Hepatocyte (in vitro differentiated cells): Measurements from ENCODE around the gene CNTNAP1. TPM values are rescaled to one million over a fixed set of nuclear protein-coding genes. Genes with fewer than 3 reads are reported as not detected.

ENCODE experiments used
- DNase-seq: peaks from one replicate; pipeline ENCODE4 v3.0.0-alpha.2; 2016; ENCODE audit warnings: low spot score
- H2AFZ ChIP-seq: fragments of 200-600 bp; sonication (generic); 2 replicates; pipeline ENCODE4 v1.6.0; 2016; ENCODE audit warnings: antibody characterized with exemption, mild to moderate bottlenecking
- H3K27ac ChIP-seq: fragments of 200-600 bp; sonication (generic); 2 replicates; pipeline ENCODE4 v1.5.1; 2016; ENCODE audit warnings: mild to moderate bottlenecking
- H3K27me3 ChIP-seq: fragments of 200-600 bp; sonication (generic); 2 replicates; pipeline ENCODE4 v1.6.1; 2016
- H3K36me3 ChIP-seq: fragments of 200-600 bp; sonication (generic); replicated peaks from 2 replicates; pipeline ENCODE4 v1.5.1; 2016; ENCODE audit warnings: low read depth; ENCODE audit not compliant: insufficient read depth
- H3K4me1 ChIP-seq: fragments of 200-600 bp; sonication (generic); 2 replicates; pipeline ENCODE4 v1.5.1; 2016; ENCODE audit warnings: mild to moderate bottlenecking, moderate library complexity; ENCODE audit not compliant: insufficient read depth
- H3K4me2 ChIP-seq: fragments of 200-600 bp; sonication (generic); 2 replicates; pipeline ENCODE4 v1.6.0; 2016
- H3K4me3 ChIP-seq: fragments of 200-600 bp; sonication (generic); 2 replicates; pipeline ENCODE4 v1.5.1; 2016; ENCODE audit warnings: mild to moderate bottlenecking
- H3K79me2 ChIP-seq: fragments of 200-600 bp; sonication (generic); 2 replicates; pipeline ENCODE4 v1.6.0; 2017; ENCODE audit warnings: mild to moderate bottlenecking
- H3K9me2 ChIP-seq: fragments of 200-600 bp; sonication (generic); replicated peaks from 2 replicates; pipeline ENCODE4 v1.6.0; 2017; ENCODE audit warnings: mild to moderate bottlenecking; ENCODE audit not compliant: insufficient read depth
- H3K9me3 ChIP-seq: fragments of 200-600 bp; sonication (generic); 2 replicates; pipeline ENCODE4 v1.5.1; 2016; ENCODE audit warnings: low read depth, mild to moderate bottlenecking
- H4K20me1 ChIP-seq: fragments of 200-600 bp; sonication (generic); 2 replicates; pipeline ENCODE4 v1.6.0; 2016; ENCODE audit warnings: mild to moderate bottlenecking; ENCODE audit not compliant: insufficient read depth, poor library complexity, severe bottlenecking
- CTCF ChIP-seq: fragments of 200-600 bp; sonication (generic); IDR thresholded peaks from 2 replicates; pipeline ENCODE4 v1.5.1; 2016; ENCODE audit warnings: antibody characterized with exemption, mild to moderate bottlenecking; ENCODE audit not compliant: poor library complexity
- EZH2 ChIP-seq: fragments of 200-600 bp; sonication (generic); IDR thresholded peaks from 2 replicates; pipeline ENCODE4 v1.6.1; 2016; ENCODE audit warnings: antibody characterized with exemption, mild to moderate bottlenecking, borderline replicate concordance
- EZH2phosphoT487 ChIP-seq: fragments of 200-600 bp; sonication (generic); IDR thresholded peaks from one replicate; pipeline ENCODE4 v1.6.1; 2018; ENCODE audit warnings: antibody characterized with exemption, mild to moderate bottlenecking, low read depth, moderate library complexity; ENCODE audit not compliant: unreplicated experiment, severe bottlenecking
- WGBS: methylation state at CpG from one replicate; pipeline ENCODE4 v1.1.6; 2016; ENCODE audit warnings: low lambda C conversion rate; ENCODE audit errors: missing lambda C conversion rate; 5-methylcytosine and 5-hydroxymethylcytosine counted together
- polyA plus RNA-seq: library from polyadenylated mRNA; unstranded; fragments of >200 nt; fragmentation: Nextera tagmentation; extraction: Ambion mirVana; gene quantifications from 2 replicates; pipeline ENCODE4 v1.2.1, GENCODE V29; 2016
- total RNA-seq: library from RNA; depleted of rRNA; stranded (reverse); fragments of >200 nt; gene quantifications from 2 replicates; pipeline ENCODE4 v1.2.3, GENCODE V29; 2014

The CNTNAP1 gene
- total and polyA plus RNA-seq, 2 experiments from 2014 or later: 2.6 to 4.4 TPM

- peaks cover 30% of the 10 kb centered on the region for H3K79me2 ChIP-seq
- H3K27ac ChIP-seq: peak overlapping the region; percentile 83
- no peaks in the 10 kb centered on the region for H3K9me2 ChIP-seq
- H3K4me1 ChIP-seq: peaks cover 43% of the 10 kb centered on the region
- WGBS: 0% methylated on average over 30 of the region's 43 CpGs
- H3K9me3 ChIP-seq: no peaks in the 10 kb centered on the region
- peak overlapping the region; percentile 64 for H2AFZ ChIP-seq
- TF ChIP-seq CTCF (no peak), EZH2phosphoT487 (no peak), EZH2 (no peak)
- no peaks in the 10 kb centered on the region for H3K27me3 ChIP-seq
- H3K36me3 ChIP-seq: no peaks in the 10 kb centered on the region
- peak overlapping the region; percentile 95 for H3K4me2 ChIP-seq
- DNase-seq: peak; percentile 82
- H3K4me3 ChIP-seq: peak overlapping the region; percentile 84
- H4K20me1 ChIP-seq: peaks cover 20% of the 10 kb centered on the region
These were observed 6.3 kb upstream of the CNTNAP1 start for GRCh38 chr17:42675965-42676423.

- Histone ChIP-seq H3K79me2 (peaks cover 30% of the 10 kb centered on the region), H3K9me2 (no peaks in the 10 kb centered on the region), H3K4me2 (peak within 1 kb of the TSS; percentile 95), H2AFZ (peak within 1 kb of the TSS; percentile 64), H3K27ac (peak within 1 kb of the TSS; percentile 98), H3K27me3 (no peaks in the 10 kb centered on the region), H3K4me3 (peak within 1 kb of the TSS; percentile 84), H4K20me1 (peaks cover 20% of the 10 kb centered on the region), H3K4me1 (peaks cover 43% of the 10 kb centered on the region), H3K9me3 (no peaks in the 10 kb centered on the region), H3K36me3 (no peaks in the 10 kb centered on the region)
- DNase-seq: no peak
- WGBS: 1% methylated on average over 23 of the region's 51 CpGs
- no peak for TF ChIP-seq EZH2
- TF ChIP-seq CTCF: peak; percentile 9
These were observed 5.8 kb upstream of the CNTNAP1 start, which contains the start of gene PLEKHH3 for GRCh38 chr17:42676424-42677011. TSS of gene PLEKHH3 (minus strand) at chr17:42676994. CDS start at chr17:42676563, 431 bp downstream.

GRCh38 chr17:42677012-42677857 lies 5.1 kb upstream of the CNTNAP1 start:
- Histone ChIP-seq H4K20me1 (peaks cover 20% of the 10 kb centered on the region), H3K9me3 (no peaks in the 10 kb centered on the region), H3K27ac (peak overlapping the region; percentile 98), H3K36me3 (no peaks in the 10 kb centered on the region), H3K27me3 (no peaks in the 10 kb centered on the region), H3K9me2 (no peaks in the 10 kb centered on the region), H3K4me2 (peak overlapping the region; percentile 95), H3K4me1 (peaks cover 43% of the 10 kb centered on the region), H3K79me2 (peaks cover 32% of the 10 kb centered on the region), H2AFZ (no peak overlapping the region), H3K4me3 (no peak overlapping the region)
- peak; percentile 100 for DNase-seq
- WGBS: 12% methylated on average over 30 of the region's 33 CpGs
- TF ChIP-seq CTCF (no peak), EZH2phosphoT487 (no peak), EZH2 (no peak)
